Stimulated activated naive CD8-positive, alpha-beta T cell treated with anti-CD3 and anti-CD28 coated beads, Interleukin-15, amount 100 ng/mL, for 72 hours (primary cell): ENCODE results near the gene GTF3C4.
A peak's percentile ranks its signal among the peaks of the same experiment; 100 is the strongest.

ENCODE experiments used
- ATAC-seq: fragments of 150-1000 bp; cut with Tn5 transposase; 2 replicates; pipeline ENCODE4 v1.10.0; 2021; ENCODE audit warnings: mild to moderate bottlenecking, moderate library complexity
- DNase-seq, 2 donors: peaks; one replicate each; pipeline ENCODE4 v3.0.0; 2021 to 2022
- H3K27ac Mint-ChIP-seq, 2 donors: one replicate each; pipeline ENCODE4 v1.8.0; 2022; ENCODE audit warnings: mild to moderate bottlenecking in 2 of 2, mixed read lengths in 2 of 2, moderate library complexity in 2 of 2
- H3K27me3 Mint-ChIP-seq: one replicate; pipeline ENCODE4 v1.8.0; 2022; ENCODE audit warnings: mixed read lengths
- H3K4me1 Mint-ChIP-seq: one replicate; pipeline ENCODE4 v1.8.0; 2022; ENCODE audit warnings: mild to moderate bottlenecking, mixed read lengths
- H3K4me3 Mint-ChIP-seq, 2 donors: one replicate each; pipeline ENCODE4 v1.8.0; 2022; ENCODE audit warnings: mild to moderate bottlenecking in 2 of 2, mixed read lengths in 2 of 2, moderate library complexity in 1 of 2
- H3K9me3 Mint-ChIP-seq, 2 donors: one replicate each; pipeline ENCODE4 v1.8.0; 2022; ENCODE audit warnings: mixed read lengths in 2 of 2

Gene GTF3C4

DNA sequence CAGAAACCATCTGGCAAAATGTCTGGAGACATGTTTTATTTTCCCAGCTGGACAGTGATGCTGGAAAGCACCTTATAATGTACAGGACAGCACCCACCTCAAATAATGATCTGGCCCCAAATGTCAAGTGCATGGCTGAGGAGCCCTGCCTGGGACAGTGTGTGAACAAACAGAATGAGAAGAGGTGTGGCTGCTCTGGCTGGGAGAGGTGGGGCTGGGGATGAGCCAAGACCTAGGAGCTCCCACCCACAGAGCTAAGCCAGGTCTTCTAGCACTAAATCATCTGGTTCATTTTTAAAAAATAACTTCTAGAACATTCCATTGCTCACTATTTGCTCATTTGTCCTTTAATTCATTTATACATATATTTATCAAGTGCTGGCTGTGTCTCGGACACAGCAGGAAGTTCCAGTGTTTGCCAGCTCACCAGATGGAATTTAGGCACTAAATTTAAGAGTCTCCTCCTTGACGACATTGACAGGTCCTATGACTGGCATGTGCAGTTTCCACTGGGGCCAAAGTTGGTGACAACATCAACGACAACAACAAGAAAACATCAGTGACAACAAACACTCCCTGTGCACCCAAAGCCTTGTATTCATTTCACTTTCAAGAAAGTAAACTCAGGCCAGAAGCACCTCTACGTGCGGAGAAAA lies 59.1 kb downstream of the GTF3C4 start:
- H3K27me3 Mint-ChIP-seq, result peaks cover 36% of the 10 kb centered on the region
- H3K9me3 Mint-ChIP-seq, result no peaks in the 10 kb centered on the region
- no peak overlapping the region for H3K27ac Mint-ChIP-seq
- DNase-seq (no peak), ATAC-seq (no peak)
- no peak overlapping the region for H3K4me3 Mint-ChIP-seq
- no peaks in the 10 kb centered on the region for H3K4me1 Mint-ChIP-seq

DNA sequence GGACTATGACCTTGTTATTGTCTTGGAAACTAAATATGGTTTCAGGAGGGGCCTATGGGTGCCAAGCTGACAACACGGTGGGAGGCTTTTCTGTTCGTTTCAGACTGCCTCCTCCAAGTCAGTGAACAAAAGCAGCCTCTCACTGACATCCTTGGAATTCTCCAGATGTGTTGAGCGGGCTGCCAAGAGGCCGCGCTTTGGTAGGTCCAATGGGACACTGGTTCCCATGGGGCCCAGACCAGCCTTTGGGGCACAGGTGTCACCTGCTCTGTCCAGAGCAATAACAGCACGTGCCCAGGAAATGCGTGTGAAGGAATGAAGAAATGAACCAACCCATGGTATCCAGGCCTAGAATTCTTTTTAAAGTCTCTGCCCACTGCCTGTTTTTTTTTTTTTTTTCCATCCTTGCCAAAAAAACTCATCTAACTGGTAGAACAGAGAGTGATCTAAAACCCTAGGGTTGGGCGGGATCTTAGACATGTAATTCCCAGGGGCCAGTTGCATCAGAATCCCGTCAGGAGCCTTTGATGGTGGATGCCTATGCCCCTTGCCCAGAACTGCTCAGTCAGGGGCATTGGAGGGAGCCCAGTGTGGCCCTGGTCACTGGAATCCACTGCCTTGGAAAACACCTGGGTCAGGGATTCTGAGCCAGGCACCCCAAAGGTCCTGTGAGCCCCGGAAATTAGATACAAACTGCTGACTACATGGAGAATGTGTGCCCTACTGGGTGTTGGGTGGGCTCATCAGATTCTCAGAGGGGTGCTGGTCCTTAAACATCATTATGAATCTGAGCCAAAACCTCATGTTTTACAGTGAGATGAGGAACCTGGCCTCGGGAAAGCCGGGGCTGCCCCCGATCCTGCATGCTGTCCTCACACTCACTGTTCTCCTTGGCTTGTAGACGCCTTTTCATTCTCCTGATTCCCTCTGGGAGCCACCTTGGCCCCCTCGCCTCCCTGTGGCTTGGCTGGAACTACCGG lies 60.1 kb downstream of the GTF3C4 start:
- ATAC-seq (no peak), DNase-seq (no peak)
- Mint-ChIP-seq H3K4me1 (no peaks in the 10 kb centered on the region), H3K27me3 (peaks cover 36% of the 10 kb centered on the region), H3K4me3 (no peak overlapping the region), H3K27ac (no peak overlapping the region), H3K9me3 (no peaks in the 10 kb centered on the region)

DNA sequence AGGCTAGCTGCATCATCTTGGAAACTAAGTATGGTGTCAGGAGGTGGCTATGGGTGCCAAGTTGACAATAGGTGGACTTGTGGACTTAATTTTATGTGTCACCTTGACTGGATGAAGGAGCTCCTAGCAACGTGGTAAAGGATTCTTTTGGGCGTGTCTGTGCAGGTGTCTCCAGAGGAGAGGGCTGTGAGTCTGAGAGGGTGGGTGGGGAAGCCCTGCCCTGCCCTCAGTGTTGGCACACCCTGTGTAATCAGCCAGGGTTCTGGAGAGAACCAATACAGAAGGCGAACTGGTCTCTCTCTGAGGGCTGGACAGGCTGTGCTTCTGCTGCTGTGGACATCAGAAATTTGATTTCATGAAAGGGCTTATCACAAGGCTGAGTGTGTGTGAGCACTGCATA lies 61.0 kb downstream of the GTF3C4 start:
- DNase-seq (no peak), ATAC-seq (no peak)
- Mint-ChIP-seq H3K4me1 (no peaks in the 10 kb centered on the region), H3K27ac (no peak overlapping the region), H3K9me3 (no peaks in the 10 kb centered on the region), H3K4me3 (no peak overlapping the region), H3K27me3 (peaks cover 36% of the 10 kb centered on the region)

DNA sequence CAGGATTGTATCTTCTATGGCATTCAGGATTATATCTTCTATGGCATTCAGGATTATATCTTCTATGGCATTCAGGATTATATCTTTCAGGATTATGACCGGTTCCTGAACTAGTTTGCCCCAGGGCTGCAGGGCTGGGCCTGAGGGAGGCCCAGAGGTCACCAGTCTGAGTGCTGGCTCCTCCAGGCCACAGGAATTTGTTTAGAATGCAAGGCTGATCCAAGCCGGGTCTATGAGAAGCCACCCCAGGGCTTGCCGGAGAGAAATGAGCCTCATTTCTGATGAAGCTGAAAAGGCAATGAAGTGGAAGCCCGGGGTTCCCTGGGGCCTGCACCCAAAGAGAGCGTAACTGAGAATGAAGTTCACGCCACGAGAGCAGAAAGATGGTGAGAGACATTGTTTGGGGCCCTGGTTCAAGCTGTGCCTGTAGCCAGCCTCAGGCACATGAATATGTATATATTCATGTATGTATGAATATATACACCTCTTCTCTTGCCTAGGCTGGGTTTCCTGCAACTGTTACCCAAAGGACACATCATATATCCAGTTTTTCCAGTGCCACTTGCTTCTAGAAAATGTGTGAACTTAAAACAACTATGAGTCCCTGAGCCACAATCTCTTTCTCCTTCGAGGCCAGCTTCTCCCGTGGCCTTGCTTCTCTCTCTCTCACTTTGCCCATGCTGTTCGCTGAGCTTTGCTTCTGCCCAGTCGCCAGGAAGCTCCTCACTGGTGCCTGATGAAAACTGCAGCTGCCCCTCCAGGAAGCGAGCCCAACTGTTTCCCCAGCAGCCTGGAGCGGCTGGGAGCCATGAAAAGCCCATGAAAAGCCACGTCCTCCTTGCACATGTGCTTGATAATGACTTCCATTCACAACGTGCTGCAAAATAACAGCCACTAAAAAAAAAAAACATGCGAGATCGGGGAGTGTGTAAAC lies 62.3 kb downstream of the GTF3C4 start:
- Mint-ChIP-seq H3K9me3 (no peaks in the 10 kb centered on the region), H3K27ac (no peak overlapping the region), H3K4me3 (no peak overlapping the region), H3K4me1 (no peaks in the 10 kb centered on the region), H3K27me3 (peaks cover 32% of the 10 kb centered on the region)
- ATAC-seq, result no peak
- no peak for DNase-seq

DNA sequence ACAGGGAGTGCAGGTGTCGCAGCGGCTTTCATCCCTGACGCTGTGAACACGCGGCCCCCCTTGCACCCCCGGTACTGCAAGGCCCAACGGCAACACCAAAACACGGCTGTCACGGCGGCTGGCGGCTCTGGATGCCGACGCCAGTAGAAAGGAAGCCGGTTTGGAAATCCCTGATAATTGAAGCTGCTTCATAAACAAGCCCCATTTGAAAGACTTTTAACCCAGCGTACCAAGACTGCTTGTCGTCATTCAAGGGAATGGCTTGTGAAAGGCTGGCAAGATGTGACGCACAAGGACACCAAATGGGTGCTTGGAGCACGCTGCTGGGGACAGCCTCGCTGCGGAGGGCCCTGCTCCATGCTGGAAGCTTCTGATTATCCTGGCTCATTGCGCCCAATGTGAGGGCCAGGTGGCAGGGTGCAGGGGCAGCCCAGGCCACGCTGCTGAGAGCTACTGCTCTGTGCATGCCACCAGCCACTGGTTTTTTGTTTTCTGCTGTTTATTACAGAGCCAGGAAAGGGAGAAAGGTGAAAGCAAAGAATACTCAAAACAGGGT lies 63.1 kb downstream of the GTF3C4 start:
- no peak overlapping the region for H3K27ac Mint-ChIP-seq
- no peak for ATAC-seq
- no peaks in the 10 kb centered on the region for H3K9me3 Mint-ChIP-seq
- no peaks in the 10 kb centered on the region for H3K4me1 Mint-ChIP-seq
- peaks cover 26% of the 10 kb centered on the region for H3K27me3 Mint-ChIP-seq
- DNase-seq, result no peak
- no peak overlapping the region for H3K4me3 Mint-ChIP-seq

DNA sequence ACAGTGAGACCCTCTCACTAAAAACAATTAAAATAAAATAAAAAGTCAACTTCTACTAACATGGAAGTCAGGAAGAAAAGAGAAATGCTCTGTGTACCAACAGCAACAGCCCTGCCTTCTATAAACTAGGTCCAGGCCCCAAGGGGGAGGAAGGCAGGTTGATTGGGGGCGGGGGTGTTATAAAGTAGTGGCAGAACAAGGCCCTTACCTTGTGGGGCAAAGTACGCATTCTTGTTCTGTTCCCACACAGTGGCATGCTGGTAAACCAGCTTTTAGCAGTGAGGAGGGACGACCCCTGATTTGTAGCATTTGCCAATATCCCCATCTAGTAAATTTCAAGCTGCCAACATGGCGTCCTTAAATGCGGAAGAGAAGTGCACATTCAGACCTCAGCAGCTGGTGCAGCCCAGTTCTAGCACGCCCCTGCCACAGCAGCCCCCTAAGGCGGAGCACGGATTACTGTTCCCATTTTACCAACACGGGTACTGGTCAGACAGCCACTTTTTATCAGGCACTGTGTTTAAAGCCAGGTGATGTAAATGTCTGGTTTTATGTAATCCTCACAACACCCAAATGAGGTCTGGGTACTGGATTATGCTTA lies 69.5 kb downstream of the GTF3C4 start:
- Mint-ChIP-seq H3K27ac (no peak overlapping the region), H3K4me3 (no peak overlapping the region), H3K4me1 (no peaks in the 10 kb centered on the region), H3K27me3 (peaks cover 41% of the 10 kb centered on the region), H3K9me3 (no peaks in the 10 kb centered on the region)
- ATAC-seq (no peak), DNase-seq (no peak)

DNA sequence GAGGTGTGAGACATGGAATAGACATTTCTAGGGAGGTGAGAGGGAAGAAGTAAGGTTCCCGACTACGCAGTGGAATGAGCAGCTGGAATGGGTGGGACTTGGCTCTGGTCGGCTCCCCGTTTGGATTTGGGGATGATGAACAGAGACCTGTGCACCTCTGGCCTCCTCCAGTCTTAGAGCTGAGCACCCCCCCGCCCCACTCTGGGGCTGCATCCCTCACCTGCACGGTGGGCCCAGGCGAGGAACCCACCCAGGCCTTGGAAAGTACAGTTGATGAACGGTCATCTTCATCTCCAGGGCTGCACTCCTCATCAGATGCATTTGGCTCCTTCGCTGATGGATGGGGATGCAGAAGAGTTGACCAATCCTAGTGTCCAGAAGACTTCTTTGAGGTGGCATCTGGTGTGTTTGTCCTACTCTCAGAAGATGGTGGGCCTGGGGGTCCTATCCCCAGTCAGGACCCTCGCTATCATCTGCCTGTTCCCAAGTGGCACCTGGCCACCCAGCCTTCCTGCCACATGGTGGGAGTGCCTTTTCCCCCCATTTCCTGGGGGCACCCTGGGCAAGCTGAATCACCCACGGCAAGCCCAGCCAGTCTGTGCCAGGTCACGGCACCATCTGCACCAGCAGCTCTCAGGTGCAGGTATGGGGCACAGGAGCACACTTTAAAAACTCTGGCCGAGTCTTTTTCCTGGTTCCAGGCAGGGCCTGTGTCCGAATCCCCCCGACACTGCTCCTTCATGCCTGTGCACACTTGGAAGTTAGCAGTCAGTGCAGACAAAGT lies 70.5 kb downstream of the GTF3C4 start:
- Mint-ChIP-seq H3K9me3 (no peaks in the 10 kb centered on the region), H3K27me3 (peaks cover 50% of the 10 kb centered on the region), H3K4me3 (no peak overlapping the region), H3K27ac (no peak overlapping the region), H3K4me1 (no peaks in the 10 kb centered on the region)
- DNase-seq (no peak), ATAC-seq (no peak)

DNA sequence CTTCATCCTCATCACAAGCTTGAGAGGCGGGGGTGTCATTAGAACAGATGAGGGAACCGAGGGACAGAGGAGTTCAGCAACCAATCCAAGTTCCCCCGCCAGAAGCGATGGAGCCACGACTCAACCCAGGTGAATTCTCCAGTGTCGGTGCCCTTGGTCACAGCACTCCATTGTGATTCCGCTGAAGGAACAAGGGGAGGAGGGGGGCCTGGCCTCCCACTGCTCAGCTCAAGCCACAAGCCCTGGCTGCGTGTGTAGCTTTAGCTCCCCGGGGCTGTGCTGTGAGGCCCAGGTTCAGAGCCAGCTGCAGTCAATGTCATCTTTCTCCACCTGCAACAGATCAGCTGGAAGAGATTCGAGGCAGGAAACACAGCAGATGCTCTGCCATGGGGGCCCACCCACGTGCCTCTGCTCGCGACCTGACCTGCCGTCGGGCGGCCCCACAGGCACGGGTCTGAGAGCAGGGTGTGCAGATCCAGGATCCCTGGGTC lies 72.6 kb downstream of the GTF3C4 start:
- peaks cover 58% of the 10 kb centered on the region for H3K27me3 Mint-ChIP-seq
- DNase-seq (no peak), ATAC-seq (no peak)
- H3K9me3 Mint-ChIP-seq, result no peaks in the 10 kb centered on the region
- H3K27ac Mint-ChIP-seq, result peak overlapping the region in 1 of 2 donors; percentile 10
- H3K4me1 Mint-ChIP-seq, result no peaks in the 10 kb centered on the region
- H3K4me3 Mint-ChIP-seq, result no peak overlapping the region

DNA sequence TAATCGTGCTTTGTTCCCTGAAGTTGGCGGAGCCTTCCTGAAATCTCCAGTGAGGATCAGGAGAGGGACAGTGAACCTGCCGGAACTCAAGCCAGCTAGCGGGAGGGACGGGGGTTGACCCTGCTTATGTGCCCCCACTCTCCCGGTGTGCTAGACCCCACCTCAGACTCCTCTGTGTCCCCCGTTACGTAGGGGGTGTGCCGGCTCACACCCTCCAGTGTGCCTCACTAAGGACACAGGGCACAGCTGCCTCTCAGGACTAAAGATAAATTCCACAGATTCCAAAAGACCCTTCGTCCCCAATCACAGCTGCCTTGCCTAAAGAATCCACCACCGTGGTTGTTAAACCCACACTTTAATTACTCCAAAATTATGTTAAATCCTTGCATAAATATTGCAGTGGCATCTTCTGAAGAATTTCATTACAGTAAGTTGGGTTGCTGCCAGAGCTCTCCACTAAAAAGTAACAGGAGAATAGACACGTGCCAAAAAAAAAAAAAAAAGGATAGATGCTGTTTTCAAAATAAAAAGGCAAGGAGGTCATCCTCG lies 73.7 kb downstream of the GTF3C4 start:
- Mint-ChIP-seq H3K27me3 (peaks cover 58% of the 10 kb centered on the region), H3K9me3 (no peaks in the 10 kb centered on the region)
- no peak for ATAC-seq

More for the DNA sequence above, 73.7 kb downstream of the GTF3C4 start:
- H3K27ac Mint-ChIP-seq, result no peak overlapping the region
- no peak for DNase-seq
- H3K4me3 Mint-ChIP-seq, result no peak overlapping the region
- no peaks in the 10 kb centered on the region for H3K4me1 Mint-ChIP-seq
